PFSK-1 (cell line): ENCODE data around the gene CFAP410.

Source experiments
- FOXP2 ChIP-seq: optimal IDR thresholded peaks from 2 replicates; pipeline ENCODE3; 2011; ENCODE audit warnings: borderline replicate concordance, control low read depth, inconsistent platforms; ENCODE audit not compliant: insufficient read depth; ENCODE audit errors: extremely low read length, extremely low read depth
- POLR2AphosphoS5 ChIP-seq: IDR thresholded peaks from 2 replicates; pipeline ENCODE4 v1.6.1; 2012; ENCODE audit warnings: low read depth, mild to moderate bottlenecking, control low read depth, low read length, moderate library complexity
- REST ChIP-seq, 2 experiments: IDR thresholded peaks; 2 replicates each; pipeline versions ENCODE4 v1.6.1 to v1.8.0; 2011 to 2012; ENCODE audit warnings: low read depth in 2 of 2, low read length in 2 of 2, control low read depth in 1 of 2, inconsistent platforms in 1 of 2, mild to moderate bottlenecking in 1 of 2, moderate library complexity in 1 of 2; ENCODE audit not compliant: insufficient read depth in 1 of 2
- SIN3A ChIP-seq: IDR thresholded peaks from 2 replicates; pipeline ENCODE4 v1.6.1; 2012; ENCODE audit warnings: mild to moderate bottlenecking, low read length, moderate library complexity, borderline replicate concordance; ENCODE audit not compliant: insufficient read depth
- TAF1 ChIP-seq: IDR thresholded peaks from 2 replicates; pipeline ENCODE4 v1.6.1; 2012; ENCODE audit warnings: low read length, control low read depth, borderline replicate concordance; ENCODE audit not compliant: insufficient read depth

The CFAP410 gene

DNA sequence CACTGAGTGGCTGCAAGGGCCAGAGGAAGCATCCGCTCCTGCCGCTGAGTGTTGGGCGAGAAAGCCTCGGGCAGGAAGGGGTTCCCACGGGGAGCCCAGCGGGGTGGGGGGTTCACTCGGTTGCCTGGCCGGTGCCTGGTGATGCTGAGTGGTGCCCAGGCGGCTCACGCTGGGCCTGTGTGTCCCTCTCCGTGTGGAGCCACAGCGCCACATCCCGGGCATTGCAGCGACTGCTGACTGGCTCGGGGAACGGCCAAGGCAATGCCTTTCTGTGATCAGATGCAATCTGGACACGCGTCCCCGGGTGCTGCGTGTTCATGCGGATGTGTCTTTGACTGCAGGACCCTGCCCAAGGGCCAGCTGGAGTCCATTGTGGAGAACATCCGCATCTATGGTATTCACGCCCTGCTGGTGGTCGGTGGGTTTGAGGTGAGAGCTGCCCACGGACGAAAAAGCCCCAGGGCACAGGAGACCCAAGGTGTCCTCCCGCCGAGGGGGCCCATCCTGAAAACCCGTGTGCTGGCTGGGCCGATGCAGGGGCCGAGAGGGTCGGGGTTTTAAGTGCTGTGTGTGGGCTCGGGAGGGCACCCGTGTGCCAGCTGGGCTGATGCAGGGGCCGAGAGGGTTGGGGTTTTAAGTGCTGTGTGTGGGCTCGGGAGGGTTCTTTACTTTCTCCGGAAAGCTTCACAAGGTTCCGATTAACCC lies 16.4 kb downstream of the CFAP410 start:
- TF ChIP-seq POLR2AphosphoS5 (no peak), FOXP2 (no peak), TAF1 (no peak), SIN3A (no peak), REST (IDR thresholded peaks at IDR 0.05; ENCODE audit: insufficient read depth in 1 of 2, low read depth in 2 of 2, low read length in 2 of 2) (no peak)

GRCh38 chr21:44321846-44322450 lies 17.2 kb downstream of the CFAP410 start:
- TF ChIP-seq TAF1: no peak
- no peak for TF ChIP-seq FOXP2
- TF ChIP-seq POLR2AphosphoS5: no peak
- no peak for TF ChIP-seq REST (IDR thresholded peaks at IDR 0.05; ENCODE audit: insufficient read depth in 1 of 2, low read depth in 2 of 2, low read length in 2 of 2)
- TF ChIP-seq SIN3A: no peak

DNA sequence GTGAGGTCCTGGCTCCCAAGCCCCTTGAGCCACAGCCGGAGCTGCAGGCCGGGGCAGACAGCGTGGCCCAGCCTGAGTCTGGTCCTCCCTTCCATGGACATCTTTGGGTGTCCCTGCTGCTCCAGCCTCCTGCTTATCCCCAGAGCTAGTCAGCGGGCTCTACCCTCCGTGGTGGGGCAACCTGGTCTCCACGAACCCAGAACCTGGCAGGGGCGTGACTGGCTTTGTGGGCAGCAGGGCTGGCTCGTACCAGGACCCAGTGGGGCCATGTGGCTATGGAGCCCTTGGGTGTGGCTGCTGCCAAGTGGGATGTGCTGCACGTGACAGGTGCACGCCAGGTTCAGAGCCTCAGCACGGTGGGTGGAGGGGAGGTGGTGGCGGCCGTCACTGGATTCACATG lies 18.3 kb downstream of the CFAP410 start:
- TF ChIP-seq FOXP2 (no peak), SIN3A (no peak), TAF1 (no peak), POLR2AphosphoS5 (no peak), REST (IDR thresholded peaks at IDR 0.05; ENCODE audit: insufficient read depth in 1 of 2, low read depth in 2 of 2, low read length in 2 of 2) (no peak)

DNA sequence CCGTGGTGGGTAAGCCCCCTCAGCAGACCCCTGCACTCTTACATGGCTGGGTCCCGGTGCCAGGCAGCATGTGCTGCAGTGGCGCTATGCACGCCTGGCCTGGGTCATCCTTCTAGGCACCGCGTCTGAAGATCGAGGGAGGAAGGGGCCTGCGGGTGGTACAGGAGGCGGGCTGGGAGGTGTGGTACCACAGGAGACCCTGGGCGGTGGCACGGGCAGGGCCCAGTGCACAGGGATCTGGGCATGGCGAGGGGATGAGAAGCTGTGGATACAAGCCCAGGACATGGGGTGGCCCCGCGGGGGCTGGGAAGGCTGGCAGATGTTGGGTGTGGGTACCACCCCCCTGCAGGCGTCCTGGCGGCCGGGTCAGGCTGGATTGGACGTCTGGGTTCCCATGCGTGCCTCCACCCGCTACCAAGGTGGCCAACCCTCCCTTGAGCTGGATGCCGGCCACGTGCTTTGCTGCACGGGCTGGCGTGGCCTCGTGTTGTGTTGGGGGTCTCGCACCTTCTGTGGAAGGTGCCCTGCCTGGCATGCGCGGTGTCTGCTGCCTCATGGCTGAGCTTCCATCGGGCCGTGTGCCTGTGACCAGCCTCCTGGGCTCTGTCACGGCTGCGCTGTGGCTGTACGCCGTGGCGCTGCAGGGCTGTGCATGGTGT lies 19.7 kb downstream of the CFAP410 start:
- TF ChIP-seq POLR2AphosphoS5 (no peak), REST (IDR thresholded peaks at IDR 0.05; ENCODE audit: insufficient read depth in 1 of 2, low read depth in 2 of 2, low read length in 2 of 2) (no peak), TAF1 (no peak), FOXP2 (no peak)
